ENCODE data around the gene PIN1.
A peak's percentile ranks its signal among the peaks of the same experiment; 100 is the strongest.
"Not testable (repeated sequence)": the region's sequence is repeated elsewhere in the genome, so short reads cannot be mapped to it uniquely, and the experiment has no call there.

The PIN1 gene

DNA sequence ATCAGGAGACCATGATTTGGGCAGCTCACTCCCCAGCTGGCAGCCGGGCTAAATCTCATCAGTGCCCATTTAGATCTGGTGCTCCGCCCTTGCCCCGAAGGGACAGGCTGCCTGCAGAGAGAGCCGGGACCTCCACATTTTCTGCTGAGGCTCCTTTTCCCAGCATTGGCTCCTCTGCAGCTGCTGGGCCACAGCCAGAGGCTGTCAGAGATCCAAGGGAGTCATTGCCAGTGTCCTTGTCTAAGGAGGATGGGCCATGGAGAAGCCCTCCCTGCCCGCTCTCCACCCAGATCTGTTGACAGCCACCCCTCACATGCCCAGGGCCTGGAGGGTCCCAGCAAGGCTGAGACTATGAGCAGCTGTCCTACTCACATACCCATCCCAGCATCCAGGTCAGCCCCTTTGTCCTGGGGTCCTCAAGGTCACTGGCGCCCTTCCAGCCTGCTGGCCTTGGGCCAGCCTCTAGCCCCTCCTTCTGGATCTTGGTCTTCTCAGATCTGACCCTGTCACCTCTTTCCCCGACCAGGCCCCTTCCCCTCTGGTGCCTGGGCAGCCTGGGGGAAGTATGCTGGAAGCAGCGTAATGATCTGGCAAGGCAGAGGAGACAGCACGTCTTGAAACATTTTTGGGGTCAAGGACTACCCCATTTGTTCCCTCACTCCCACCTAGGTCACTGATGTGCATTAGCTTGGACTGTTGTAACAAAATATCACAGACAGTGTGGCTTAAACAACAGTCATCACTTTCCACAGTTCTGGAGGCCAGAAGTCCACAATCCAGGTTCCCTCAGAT, 7.9 kb downstream of the PIN1 start:
- CTCF ChIA-PET, result no interaction called here
- no peaks in the 10 kb centered on the region for H3K27me3 ChIP-seq (replicated peaks in 2 of 5; ENCODE audit: control insufficient read depth in 4 of 5, insufficient read depth in 5 of 5, low read length in 4 of 5)
- no peak overlapping the region for H3K27ac ChIP-seq (ENCODE audit: insufficient read depth in 1 of 2, low read depth in 1 of 2, low read length in 2 of 2, poor library complexity in 1 of 2, severe bottlenecking in 2 of 2)
- no peak for DNase-seq
- H3K36me3 ChIP-seq (ENCODE audit: control insufficient read depth in 4 of 4, insufficient read depth in 4 of 4, low read length in 3 of 4), result peaks cover 0 to 94% (median 78%) of the 10 kb centered on the region in 4 experiments
- H3K4me3 ChIP-seq (ENCODE audit: control insufficient read depth in 1 of 7, extremely low read depth in 1 of 7, insufficient read depth in 4 of 7, low read depth in 2 of 7, low read length in 6 of 7), result no peak overlapping the region
- POLR2A ChIA-PET, result no interaction called here
- 98% methylated on average over 7 of the region's 9 CpGs for WGBS (ENCODE audit: insufficient coverage)
- peaks cover 0 to 10% (median 5%) of the 10 kb centered on the region in 5 experiments for H3K9me3 ChIP-seq (ENCODE audit: control extremely low read depth in 1 of 5, control insufficient read depth in 4 of 5, insufficient read depth in 2 of 5, low read depth in 1 of 5, low read length in 4 of 5)
- no peaks in the 10 kb centered on the region for H3K4me1 ChIP-seq (ENCODE audit: control extremely low read depth in 1 of 4, control insufficient read depth in 4 of 4, insufficient read depth in 4 of 4, low read length in 3 of 4)

DNA sequence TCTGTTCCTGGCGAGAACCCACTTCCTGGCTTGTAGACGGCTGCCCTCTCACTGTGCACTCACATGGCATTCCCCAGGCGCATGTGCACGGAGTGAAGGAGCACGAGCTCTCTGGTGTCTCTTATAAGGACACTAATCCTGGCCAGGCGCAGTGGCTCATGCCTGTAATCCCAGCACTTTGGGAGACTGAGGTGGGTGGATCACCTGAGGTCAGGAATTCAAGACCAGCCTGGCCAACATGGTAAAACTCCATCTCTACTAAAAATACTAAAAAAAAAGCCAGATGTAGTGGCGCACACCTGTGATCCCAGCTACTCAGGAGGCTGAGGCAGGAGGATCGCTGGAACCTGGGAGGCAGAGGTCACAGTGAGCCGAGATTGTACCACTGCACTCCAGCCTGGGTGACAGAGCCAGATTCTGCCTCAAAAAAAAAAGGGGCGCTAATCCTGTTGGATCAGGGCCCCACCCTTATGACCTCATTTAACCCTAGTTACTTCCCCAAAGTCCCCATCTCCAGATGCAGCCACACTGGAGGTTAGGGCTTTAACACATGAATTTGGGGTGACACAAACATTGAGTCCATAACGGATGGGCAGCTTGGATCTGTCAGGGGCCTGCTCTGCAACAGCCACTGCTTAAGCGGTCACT, 8.6 kb downstream of the PIN1 start:
- CTCF ChIA-PET, result interaction anchor here (0.6 kb wide), 1 partner anchor 176 kb away, joined by 3 read pairs; no protein-coding TSS in a partner anchor
- Histone ChIP-seq H3K9me3 (ENCODE audit: control extremely low read depth in 1 of 5, control insufficient read depth in 4 of 5, insufficient read depth in 2 of 5, low read depth in 1 of 5, low read length in 4 of 5) (peaks cover 0 to 10% (median 5%) of the 10 kb centered on the region in 5 experiments), H3K36me3 (ENCODE audit: control insufficient read depth in 4 of 4, insufficient read depth in 4 of 4, low read length in 3 of 4) (peaks cover 4 to 95% (median 78%) of the 10 kb centered on the region in 4 experiments)
- H3K4me3 ChIP-seq (ENCODE audit: control insufficient read depth in 1 of 7, extremely low read depth in 1 of 7, insufficient read depth in 4 of 7, low read depth in 2 of 7, low read length in 6 of 7); POLR2A ChIA-PET; DNase-seq; H3K4me1 ChIP-seq (ENCODE audit: control extremely low read depth in 1 of 4, control insufficient read depth in 4 of 4, insufficient read depth in 4 of 4, low read length in 3 of 4); H3K27ac ChIP-seq (ENCODE audit: insufficient read depth in 1 of 2, low read depth in 1 of 2, low read length in 2 of 2, poor library complexity in 1 of 2, severe bottlenecking in 2 of 2); H3K27me3 ChIP-seq (replicated peaks in 2 of 5; ENCODE audit: control insufficient read depth in 4 of 5, insufficient read depth in 5 of 5, low read length in 4 of 5): not testable (repeated sequence)
- 97% methylated on average over 7 of the region's 12 CpGs for WGBS (ENCODE audit: insufficient coverage)

DNA sequence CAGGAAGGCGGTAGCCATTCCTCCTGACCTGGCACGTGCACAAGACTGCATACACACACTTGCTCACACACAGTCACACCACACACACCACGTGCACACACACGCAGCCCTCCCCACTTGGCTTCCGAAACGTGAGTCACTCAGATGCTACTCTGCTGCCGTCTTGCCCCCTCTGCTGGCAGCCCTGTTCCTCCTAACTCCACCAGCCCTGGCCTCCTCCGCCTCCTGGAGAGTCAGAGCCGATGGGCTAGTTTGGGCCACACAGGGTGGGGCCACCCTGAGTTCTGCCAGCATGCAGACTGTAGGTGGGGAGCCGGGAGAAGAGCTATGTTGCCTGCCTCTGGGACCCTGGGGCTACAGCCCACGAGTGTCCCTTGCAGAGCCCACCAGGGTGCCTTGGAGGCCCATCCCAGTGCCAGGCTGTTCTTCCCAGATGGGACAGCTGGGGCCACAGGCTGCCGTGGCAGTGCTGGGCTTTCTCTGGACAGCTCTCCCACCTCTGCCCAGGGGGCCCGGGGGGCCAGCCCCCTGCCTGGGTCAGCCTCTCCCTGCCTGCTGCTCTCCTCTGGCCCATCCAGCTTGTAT, 12.1 kb downstream of the PIN1 start:
- CTCF ChIA-PET, result interaction anchor here (2.2 kb wide), 1 partner anchor 10 kb away, joined by 11 read pairs; no protein-coding TSS in a partner anchor
- peak; percentile 23 to 43 (median 39) for DNase-seq
- no peaks in the 10 kb centered on the region for H3K27me3 ChIP-seq (replicated peaks in 2 of 5; ENCODE audit: control insufficient read depth in 4 of 5, insufficient read depth in 5 of 5, low read length in 4 of 5)
- POLR2A ChIA-PET, result no interaction called here
- no peaks in the 10 kb centered on the region for H3K4me1 ChIP-seq (ENCODE audit: control extremely low read depth in 1 of 4, control insufficient read depth in 4 of 4, insufficient read depth in 4 of 4, low read length in 3 of 4)
- WGBS (ENCODE audit: insufficient coverage), result 92% methylated on average over 7 of the region's 13 CpGs
- no peak overlapping the region for H3K27ac ChIP-seq (ENCODE audit: insufficient read depth in 1 of 2, low read depth in 1 of 2, low read length in 2 of 2, poor library complexity in 1 of 2, severe bottlenecking in 2 of 2)
- no peak overlapping the region for H3K4me3 ChIP-seq (ENCODE audit: control insufficient read depth in 1 of 7, extremely low read depth in 1 of 7, insufficient read depth in 4 of 7, low read depth in 2 of 7, low read length in 6 of 7)
- peaks cover 4 to 91% (median 59%) of the 10 kb centered on the region in 4 experiments for H3K36me3 ChIP-seq (ENCODE audit: control insufficient read depth in 4 of 4, insufficient read depth in 4 of 4, low read length in 3 of 4)
- peaks cover 0 to 10% (median 5%) of the 10 kb centered on the region in 5 experiments for H3K9me3 ChIP-seq (ENCODE audit: control extremely low read depth in 1 of 5, control insufficient read depth in 4 of 5, insufficient read depth in 2 of 5, low read depth in 1 of 5, low read length in 4 of 5)

DNA sequence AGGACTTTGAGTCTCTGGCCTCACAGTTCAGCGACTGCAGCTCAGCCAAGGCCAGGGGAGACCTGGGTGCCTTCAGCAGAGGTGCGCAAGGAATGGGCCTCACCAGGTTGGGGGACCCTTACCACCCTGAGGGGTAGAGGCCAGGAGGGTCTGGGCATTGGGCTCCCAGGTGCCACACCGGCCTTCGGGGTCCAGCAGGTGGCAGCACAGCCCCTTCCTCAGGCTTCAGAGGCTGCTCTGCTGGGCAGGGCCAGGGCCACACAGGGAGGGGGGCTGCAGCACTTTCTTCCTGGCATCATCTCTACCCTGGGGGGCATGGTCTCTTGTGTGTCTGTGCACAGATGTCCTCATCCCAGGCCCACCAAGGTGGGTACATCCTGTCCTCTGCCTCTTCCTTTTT, 12.9 kb downstream of the PIN1 start:
- H3K4me1 ChIP-seq (ENCODE audit: control extremely low read depth in 1 of 4, control insufficient read depth in 4 of 4, insufficient read depth in 4 of 4, low read length in 3 of 4), result no peaks in the 10 kb centered on the region
- H3K36me3 ChIP-seq (ENCODE audit: control insufficient read depth in 4 of 4, insufficient read depth in 4 of 4, low read length in 3 of 4), result peaks cover 4 to 82% (median 51%) of the 10 kb centered on the region in 4 experiments
- H3K4me3 ChIP-seq (ENCODE audit: control insufficient read depth in 1 of 7, extremely low read depth in 1 of 7, insufficient read depth in 4 of 7, low read depth in 2 of 7, low read length in 6 of 7), result no peak overlapping the region
- ChIA-PET POLR2A (no interaction called here), CTCF (interaction anchor here (2.2 kb wide), 1 partner anchor 11 kb away, joined by 11 read pairs; no protein-coding TSS in a partner anchor)
- H3K9me3 ChIP-seq (ENCODE audit: control extremely low read depth in 1 of 5, control insufficient read depth in 4 of 5, insufficient read depth in 2 of 5, low read depth in 1 of 5, low read length in 4 of 5), result peaks cover 0 to 5% (median 0%) of the 10 kb centered on the region in 5 experiments
- no peak overlapping the region for H3K27ac ChIP-seq (ENCODE audit: insufficient read depth in 1 of 2, low read depth in 1 of 2, low read length in 2 of 2, poor library complexity in 1 of 2, severe bottlenecking in 2 of 2)
- H3K27me3 ChIP-seq (replicated peaks in 2 of 5; ENCODE audit: control insufficient read depth in 4 of 5, insufficient read depth in 5 of 5, low read length in 4 of 5), result no peaks in the 10 kb centered on the region
- peak in 2 of 3 donors; percentile 9 to 23 for DNase-seq
- 81% methylated on average over 3 of the region's 4 CpGs for WGBS (ENCODE audit: insufficient coverage)

DNA sequence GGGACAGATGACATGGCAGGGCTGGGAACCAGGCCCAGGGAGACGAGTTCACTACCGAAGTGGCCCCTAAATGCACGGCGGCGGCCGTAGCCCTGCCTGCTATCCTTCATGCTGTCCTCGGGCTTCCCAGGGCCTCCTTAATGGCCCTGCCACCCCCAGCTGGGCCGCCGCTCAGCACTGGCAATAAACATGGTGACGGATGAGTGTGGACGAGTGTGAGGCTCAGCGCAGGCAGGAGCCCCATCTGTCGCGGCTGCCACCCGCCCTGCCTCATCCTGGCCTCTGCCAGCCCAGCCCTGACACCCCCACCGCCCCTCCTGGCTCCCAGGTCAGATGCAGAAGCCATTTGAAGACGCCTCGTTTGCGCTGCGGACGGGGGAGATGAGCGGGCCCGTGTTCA, 13.6 kb downstream of the PIN1 start:
- no peaks in the 10 kb centered on the region for H3K9me3 ChIP-seq (ENCODE audit: control extremely low read depth in 1 of 5, control insufficient read depth in 4 of 5, insufficient read depth in 2 of 5, low read depth in 1 of 5, low read length in 4 of 5)
- no peak overlapping the region for H3K27ac ChIP-seq (ENCODE audit: insufficient read depth in 1 of 2, low read depth in 1 of 2, low read length in 2 of 2, poor library complexity in 1 of 2, severe bottlenecking in 2 of 2)
- ChIA-PET CTCF (no interaction called here), POLR2A (no interaction called here)
- DNase-seq, result no peak
- H3K36me3 ChIP-seq (ENCODE audit: control insufficient read depth in 4 of 4, insufficient read depth in 4 of 4, low read length in 3 of 4), result peaks cover 4 to 75% (median 44%) of the 10 kb centered on the region in 4 experiments
- no peaks in the 10 kb centered on the region for H3K4me1 ChIP-seq (ENCODE audit: control extremely low read depth in 1 of 4, control insufficient read depth in 4 of 4, insufficient read depth in 4 of 4, low read length in 3 of 4)
- 95% methylated on average over 22 of the region's 23 CpGs for WGBS (ENCODE audit: insufficient coverage)
- H3K27me3 ChIP-seq (replicated peaks in 2 of 5; ENCODE audit: control insufficient read depth in 4 of 5, insufficient read depth in 5 of 5, low read length in 4 of 5), result no peaks in the 10 kb centered on the region
- no peak overlapping the region for H3K4me3 ChIP-seq (ENCODE audit: control insufficient read depth in 1 of 7, extremely low read depth in 1 of 7, insufficient read depth in 4 of 7, low read depth in 2 of 7, low read length in 6 of 7)

DNA sequence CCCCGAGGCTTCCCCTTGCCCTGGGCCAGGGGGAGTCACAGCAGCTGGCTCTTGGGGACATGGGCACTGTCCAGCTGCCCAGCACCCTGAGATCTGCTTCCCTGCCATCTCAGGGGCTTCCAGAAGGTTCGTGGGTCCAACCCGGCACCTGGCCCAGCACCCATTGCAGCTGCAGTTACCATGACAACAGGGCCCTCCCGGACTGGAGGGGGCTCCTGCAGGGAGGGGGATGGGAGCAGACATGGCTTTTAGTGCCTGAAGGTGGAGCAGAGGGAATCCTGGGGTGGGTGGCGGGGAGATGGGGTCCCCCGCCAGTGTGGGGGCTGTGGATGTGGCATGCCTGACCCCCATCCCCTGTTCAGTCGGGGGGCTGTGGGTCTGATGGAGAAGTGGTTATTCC, 14.7 kb downstream of the PIN1 start:
- Histone ChIP-seq H3K27ac (ENCODE audit: insufficient read depth in 1 of 2, low read depth in 1 of 2, low read length in 2 of 2, poor library complexity in 1 of 2, severe bottlenecking in 2 of 2) (no peak overlapping the region), H3K9me3 (ENCODE audit: control extremely low read depth in 1 of 5, control insufficient read depth in 4 of 5, insufficient read depth in 2 of 5, low read depth in 1 of 5, low read length in 4 of 5) (no peaks in the 10 kb centered on the region), H3K4me3 (ENCODE audit: control insufficient read depth in 1 of 7, extremely low read depth in 1 of 7, insufficient read depth in 4 of 7, low read depth in 2 of 7, low read length in 6 of 7) (no peak overlapping the region), H3K4me1 (ENCODE audit: control extremely low read depth in 1 of 4, control insufficient read depth in 4 of 4, insufficient read depth in 4 of 4, low read length in 3 of 4) (no peaks in the 10 kb centered on the region), H3K27me3 (replicated peaks in 2 of 5; ENCODE audit: control insufficient read depth in 4 of 5, insufficient read depth in 5 of 5, low read length in 4 of 5) (no peaks in the 10 kb centered on the region), H3K36me3 (ENCODE audit: control insufficient read depth in 4 of 4, insufficient read depth in 4 of 4, low read length in 3 of 4) (peaks cover 4 to 65% (median 34%) of the 10 kb centered on the region in 4 experiments)
- no peak for DNase-seq
- CTCF ChIA-PET, result no interaction called here
- POLR2A ChIA-PET, result no interaction called here
- WGBS (ENCODE audit: insufficient coverage), result 85% methylated on average over 6 of the region's 7 CpGs

Data from common myeloid progenitor, CD34-positive (primary cell).